ENCODE results near the gene GLRX.

GLRX gene

DNA sequence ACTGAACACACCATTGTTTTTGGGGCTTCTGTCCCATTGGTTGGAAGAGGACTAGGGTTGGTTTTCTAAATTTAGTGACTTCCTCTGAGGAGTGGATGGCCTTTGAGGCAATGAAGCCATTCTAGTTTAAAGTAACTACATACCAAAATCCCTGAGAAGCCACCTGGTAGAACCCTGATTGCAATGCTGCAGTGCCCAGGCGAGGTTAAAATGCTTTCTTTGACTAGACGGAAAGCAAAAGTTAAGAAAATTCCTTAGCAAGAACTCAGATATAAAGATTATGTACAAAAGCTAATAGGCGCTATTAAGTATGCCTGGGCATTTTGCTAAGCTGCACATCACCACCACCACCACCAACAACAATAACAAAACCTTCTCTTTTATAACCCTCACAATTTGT is 20.6 kb downstream of the GLRX start:
- TF ChIP-seq, protein P1, sequence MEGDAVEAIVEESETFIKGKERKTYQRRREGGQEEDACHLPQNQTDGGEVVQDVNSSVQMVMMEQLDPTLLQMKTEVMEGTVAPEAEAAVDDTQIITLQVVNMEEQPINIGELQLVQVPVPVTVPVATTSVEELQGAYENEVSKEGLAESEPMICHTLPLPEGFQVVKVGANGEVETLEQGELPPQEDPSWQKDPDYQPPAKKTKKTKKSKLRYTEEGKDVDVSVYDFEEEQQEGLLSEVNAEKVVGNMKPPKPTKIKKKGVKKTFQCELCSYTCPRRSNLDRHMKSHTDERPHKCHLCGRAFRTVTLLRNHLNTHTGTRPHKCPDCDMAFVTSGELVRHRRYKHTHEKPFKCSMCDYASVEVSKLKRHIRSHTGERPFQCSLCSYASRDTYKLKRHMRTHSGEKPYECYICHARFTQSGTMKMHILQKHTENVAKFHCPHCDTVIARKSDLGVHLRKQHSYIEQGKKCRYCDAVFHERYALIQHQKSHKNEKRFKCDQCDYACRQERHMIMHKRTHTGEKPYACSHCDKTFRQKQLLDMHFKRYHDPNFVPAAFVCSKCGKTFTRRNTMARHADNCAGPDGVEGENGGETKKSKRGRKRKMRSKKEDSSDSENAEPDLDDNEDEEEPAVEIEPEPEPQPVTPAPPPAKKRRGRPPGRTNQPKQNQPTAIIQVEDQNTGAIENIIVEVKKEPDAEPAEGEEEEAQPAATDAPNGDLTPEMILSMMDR (IDR thresholded peaks at IDR 0.05; ENCODE audit: extremely low read depth, missing control alignments) = no peak
- DNase-seq (ENCODE audit: low spot score) = no peak

DNA sequence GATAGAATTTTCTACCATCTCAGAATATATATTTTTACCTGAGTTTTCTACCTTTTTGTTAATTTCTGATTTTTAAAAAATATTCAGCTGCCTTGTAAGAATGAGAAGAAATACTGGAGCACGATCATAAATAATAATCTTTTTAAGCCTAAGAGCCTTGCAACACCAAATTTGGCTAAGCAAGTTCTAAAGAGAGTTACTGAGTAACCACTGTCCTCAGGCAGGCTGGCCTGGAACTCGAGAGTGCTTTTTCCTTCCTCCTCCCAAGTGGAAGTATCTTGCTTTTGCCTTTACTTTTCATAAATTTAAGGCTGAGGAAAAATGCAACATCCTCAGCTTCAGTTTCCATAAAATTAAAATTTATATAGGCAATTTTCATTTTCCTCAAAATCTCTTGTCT is 21.0 kb downstream of the GLRX start:
- TF ChIP-seq, protein P1 (IDR thresholded peaks at IDR 0.05; ENCODE audit: extremely low read depth, missing control alignments) = no peak
- no peak for DNase-seq (ENCODE audit: low spot score)

DNA sequence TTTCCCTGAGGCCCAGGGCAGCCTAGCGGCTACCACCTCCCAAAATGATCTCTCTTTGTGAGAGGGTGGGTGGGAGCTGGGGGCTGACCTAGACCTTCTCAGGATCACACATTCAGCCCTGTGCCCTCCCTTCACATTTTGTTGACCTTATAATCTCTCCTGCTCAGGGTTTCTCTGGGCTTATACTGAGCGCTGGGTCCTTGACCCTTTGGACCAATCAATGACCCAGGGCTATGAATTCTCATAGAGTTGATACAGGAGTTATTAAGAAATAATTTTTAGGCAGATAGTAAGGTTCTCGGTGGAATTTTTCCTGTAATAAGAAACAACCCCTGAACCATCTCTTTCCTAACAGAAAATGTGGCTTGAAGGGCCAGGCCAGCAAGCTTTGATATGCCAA is 22.0 kb downstream of the GLRX start:
- no peak for DNase-seq (ENCODE audit: low spot score)
- TF ChIP-seq, protein P1 (IDR thresholded peaks at IDR 0.05; ENCODE audit: extremely low read depth, missing control alignments) = no peak

DNA sequence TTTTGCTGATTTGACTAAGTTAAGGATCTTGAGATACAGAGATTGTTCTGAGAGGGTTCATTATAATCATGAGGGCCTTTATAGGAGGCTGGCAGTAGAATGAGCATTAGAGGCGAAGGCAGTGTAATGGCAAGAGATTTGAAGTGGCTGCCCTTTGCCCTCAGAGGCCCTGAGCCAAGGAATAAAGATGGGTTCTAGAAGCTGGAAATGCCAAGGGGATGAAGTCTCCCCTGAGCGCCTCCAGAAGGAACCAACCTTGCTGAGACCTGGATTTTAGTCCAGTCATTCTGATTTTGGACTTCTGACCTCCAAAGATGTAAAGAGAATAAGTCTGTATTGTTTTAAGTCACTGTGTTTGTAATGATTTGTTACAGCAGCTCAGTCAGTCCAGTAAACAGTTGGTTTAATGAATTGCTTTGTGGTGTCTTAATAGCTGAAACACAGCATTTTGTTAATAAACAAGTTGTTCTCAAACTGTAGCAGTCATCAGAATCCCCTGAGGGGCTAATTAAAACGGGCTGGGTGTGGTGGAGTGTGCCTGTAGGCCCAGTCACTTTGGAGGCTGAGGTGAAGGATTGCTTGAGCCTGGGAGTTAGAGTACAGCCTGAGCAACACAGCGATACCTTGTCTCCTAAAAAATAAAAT is 23.2 kb downstream of the GLRX start:
- DNase-seq (ENCODE audit: low spot score) = no peak
- TF ChIP-seq, protein P1 (IDR thresholded peaks at IDR 0.05; ENCODE audit: extremely low read depth, missing control alignments) = no peak

DNA sequence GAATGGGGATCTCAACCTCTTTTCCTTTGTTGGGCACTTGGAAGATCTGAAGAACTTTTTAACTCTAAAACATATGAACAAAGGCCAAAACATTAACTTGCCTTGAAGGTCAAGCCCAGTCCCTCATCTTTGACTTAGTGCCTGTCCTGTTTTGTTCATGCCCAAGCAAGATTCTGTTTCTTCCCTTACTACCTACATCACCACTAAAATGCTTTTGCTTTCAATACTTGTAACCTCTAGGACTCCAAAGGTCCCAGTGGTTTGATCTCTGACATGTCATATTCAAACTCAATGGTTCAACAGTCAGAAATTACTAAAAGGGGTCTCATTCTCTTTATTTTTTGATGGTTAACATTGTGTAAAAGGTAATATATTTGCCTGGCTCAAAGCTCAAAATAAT is 24.0 kb downstream of the GLRX start:
- DNase-seq (ENCODE audit: low spot score) = no peak
- TF ChIP-seq, protein P1 (IDR thresholded peaks at IDR 0.05; ENCODE audit: extremely low read depth, missing control alignments) = no peak

DNA sequence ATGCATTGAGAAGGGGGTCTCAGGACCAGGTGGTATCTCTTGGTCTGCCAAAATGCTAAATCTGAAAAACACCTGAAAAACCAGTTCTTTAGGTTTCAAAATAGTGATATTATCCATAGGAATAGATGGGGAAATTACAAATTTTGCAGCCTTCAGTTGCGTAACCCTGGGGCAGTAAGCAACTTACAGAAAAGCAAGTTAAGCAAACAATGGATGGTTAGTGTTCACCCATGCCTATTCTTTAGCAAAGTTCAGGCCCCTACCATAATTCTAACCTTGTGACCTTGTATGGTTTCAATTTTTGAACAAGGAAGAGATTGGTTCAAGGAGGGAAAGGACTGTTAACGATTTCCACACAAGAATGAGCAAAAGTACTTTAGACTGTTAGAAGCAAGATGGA is 24.5 kb downstream of the GLRX start:
- no peak for DNase-seq (ENCODE audit: low spot score)

DNA sequence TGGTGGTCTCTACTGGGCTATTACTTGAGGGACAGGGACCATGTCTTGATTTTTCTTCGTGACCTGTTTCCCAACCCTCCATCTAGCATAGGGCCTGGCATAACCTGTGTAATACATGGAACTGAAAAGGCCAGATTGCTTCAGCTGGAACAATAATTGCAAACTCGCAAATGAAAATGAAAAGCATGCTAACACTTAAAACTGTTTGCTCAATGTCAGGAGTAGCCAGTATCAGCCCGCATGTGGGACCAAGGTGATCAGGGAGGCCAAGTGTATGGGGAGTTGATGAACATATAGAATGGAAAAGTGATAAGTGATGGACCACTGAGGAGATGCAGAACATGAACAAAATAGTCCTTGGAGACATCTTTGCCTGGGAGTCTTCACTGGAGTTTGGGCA is 25.2 kb downstream of the GLRX start:
- TF ChIP-seq, protein P1 (IDR thresholded peaks at IDR 0.05; ENCODE audit: extremely low read depth, missing control alignments) = no peak
- no peak for DNase-seq (ENCODE audit: low spot score)

More for the DNA sequence above, 24.5 kb downstream of the GLRX start:
- TF ChIP-seq, protein P1 (IDR thresholded peaks at IDR 0.05; ENCODE audit: extremely low read depth, missing control alignments) = no peak
